HCT116 (cell line): ENCODE data around the gene PMEPA1.

Source experiments
- EZH2 ChIP-seq: fragments of 200-600 bp; sonication (generic); IDR thresholded peaks from 2 replicates; pipeline ENCODE4 v1.6.1; 2017; ENCODE audit warnings: antibody characterized with exemption, mixed run types
- FOSL1 ChIP-seq: IDR thresholded peaks from 2 replicates; pipeline ENCODE4 v1.6.1; 2012; ENCODE audit warnings: low read depth
- POLR2A ChIP-seq: IDR thresholded peaks from 2 replicates; pipeline ENCODE4 v1.7.0; 2011; ENCODE audit warnings: borderline replicate concordance; ENCODE audit not compliant: insufficient read depth, insufficient read length; ENCODE audit errors: extremely low read depth
- POLR2AphosphoS5 ChIP-seq: IDR thresholded peaks from 2 replicates; pipeline ENCODE4 v1.6.1; 2011; ENCODE audit warnings: mild to moderate bottlenecking, low read depth, low read length, moderate library complexity
- SIN3A ChIP-seq: IDR thresholded peaks from 2 replicates; pipeline ENCODE4 v1.6.1; 2012; ENCODE audit warnings: low read depth
- YY1 ChIP-seq: IDR thresholded peaks from 2 replicates; pipeline ENCODE4 v1.6.1; 2011; ENCODE audit warnings: low read length, low read depth, moderate library complexity, mild to moderate bottlenecking; ENCODE audit not compliant: insufficient replicate concordance; ENCODE audit errors: extremely low read depth
- TF ChIP-seq, protein P1 (sequence below): IDR thresholded peaks from 2 replicates; pipeline ENCODE4 v1.6.1; 2012; ENCODE audit warnings: low read depth
- TF ChIP-seq, protein P2 (sequence below): IDR thresholded peaks from 2 replicates; pipeline ENCODE4 v1.6.1; 2012
- TF ChIP-seq, protein P3 (sequence below), 3 experiments: fragments of 200-600 bp in 1 of 3; sonication (generic) in 1 of 3; IDR thresholded peaks in 2 of 3; conservative IDR thresholded peaks in 1 of 3; 2 replicates each; pipeline ENCODE4 v1.5.1; 2012 to 2017; ENCODE audit warnings: low read depth in 2 of 3, low read length in 2 of 3, antibody characterized with exemption in 1 of 3, borderline replicate concordance in 1 of 3, control low read depth in 1 of 3, mild to moderate bottlenecking in 1 of 3, mixed read lengths in 1 of 3, mixed run types in 1 of 3, moderate library complexity in 1 of 3; ENCODE audit not compliant: insufficient read depth in 1 of 3

DNA sequence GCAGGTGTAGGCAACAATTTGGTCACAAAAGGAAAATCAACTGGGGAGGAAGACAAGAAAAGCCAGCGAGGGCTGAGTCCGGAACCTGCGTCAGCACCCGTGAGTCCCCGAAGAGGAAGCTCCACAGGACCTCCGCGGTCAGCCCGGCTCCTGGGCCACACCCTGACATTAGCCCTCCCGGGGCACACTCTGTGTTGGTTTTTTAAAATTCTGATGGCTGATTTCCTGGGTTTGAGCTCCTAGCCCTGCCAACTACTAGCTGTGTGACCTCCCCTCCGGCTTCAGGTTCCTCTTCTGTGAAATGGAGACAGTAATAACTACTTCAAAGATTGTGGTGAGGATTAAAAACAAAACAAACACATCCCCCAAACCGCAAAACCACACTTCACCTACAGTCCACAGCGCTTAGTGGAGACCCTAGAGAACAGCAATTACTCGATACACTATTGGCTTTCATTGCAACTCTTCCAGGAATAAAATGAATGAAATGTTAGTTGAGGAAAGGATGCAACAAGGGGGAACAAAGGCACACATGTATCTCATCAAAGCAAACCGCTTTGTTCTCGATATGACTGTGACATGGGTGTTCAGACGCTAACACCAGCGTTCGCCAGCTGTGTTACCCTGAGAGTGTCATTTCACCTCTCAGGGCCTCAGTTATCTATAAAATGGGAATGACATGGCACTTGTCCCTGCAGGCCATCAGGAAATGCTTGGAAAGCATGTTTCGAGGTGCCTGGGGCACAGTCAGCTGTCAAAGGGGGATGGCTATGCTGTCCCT lies 90.6 kb downstream of the PMEPA1 start:
- TF ChIP-seq EZH2 (no peak), YY1 (no peak), FOSL1 (no peak), POLR2A (no peak), POLR2AphosphoS5 (no peak), SIN3A (no peak)
- TF ChIP-seq, protein P1, sequence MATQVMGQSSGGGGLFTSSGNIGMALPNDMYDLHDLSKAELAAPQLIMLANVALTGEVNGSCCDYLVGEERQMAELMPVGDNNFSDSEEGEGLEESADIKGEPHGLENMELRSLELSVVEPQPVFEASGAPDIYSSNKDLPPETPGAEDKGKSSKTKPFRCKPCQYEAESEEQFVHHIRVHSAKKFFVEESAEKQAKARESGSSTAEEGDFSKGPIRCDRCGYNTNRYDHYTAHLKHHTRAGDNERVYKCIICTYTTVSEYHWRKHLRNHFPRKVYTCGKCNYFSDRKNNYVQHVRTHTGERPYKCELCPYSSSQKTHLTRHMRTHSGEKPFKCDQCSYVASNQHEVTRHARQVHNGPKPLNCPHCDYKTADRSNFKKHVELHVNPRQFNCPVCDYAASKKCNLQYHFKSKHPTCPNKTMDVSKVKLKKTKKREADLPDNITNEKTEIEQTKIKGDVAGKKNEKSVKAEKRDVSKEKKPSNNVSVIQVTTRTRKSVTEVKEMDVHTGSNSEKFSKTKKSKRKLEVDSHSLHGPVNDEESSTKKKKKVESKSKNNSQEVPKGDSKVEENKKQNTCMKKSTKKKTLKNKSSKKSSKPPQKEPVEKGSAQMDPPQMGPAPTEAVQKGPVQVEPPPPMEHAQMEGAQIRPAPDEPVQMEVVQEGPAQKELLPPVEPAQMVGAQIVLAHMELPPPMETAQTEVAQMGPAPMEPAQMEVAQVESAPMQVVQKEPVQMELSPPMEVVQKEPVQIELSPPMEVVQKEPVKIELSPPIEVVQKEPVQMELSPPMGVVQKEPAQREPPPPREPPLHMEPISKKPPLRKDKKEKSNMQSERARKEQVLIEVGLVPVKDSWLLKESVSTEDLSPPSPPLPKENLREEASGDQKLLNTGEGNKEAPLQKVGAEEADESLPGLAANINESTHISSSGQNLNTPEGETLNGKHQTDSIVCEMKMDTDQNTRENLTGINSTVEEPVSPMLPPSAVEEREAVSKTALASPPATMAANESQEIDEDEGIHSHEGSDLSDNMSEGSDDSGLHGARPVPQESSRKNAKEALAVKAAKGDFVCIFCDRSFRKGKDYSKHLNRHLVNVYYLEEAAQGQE = no peak
- TF ChIP-seq, protein P2, sequence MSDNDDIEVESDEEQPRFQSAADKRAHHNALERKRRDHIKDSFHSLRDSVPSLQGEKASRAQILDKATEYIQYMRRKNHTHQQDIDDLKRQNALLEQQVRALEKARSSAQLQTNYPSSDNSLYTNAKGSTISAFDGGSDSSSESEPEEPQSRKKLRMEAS = no peak
- TF ChIP-seq, protein P3, sequence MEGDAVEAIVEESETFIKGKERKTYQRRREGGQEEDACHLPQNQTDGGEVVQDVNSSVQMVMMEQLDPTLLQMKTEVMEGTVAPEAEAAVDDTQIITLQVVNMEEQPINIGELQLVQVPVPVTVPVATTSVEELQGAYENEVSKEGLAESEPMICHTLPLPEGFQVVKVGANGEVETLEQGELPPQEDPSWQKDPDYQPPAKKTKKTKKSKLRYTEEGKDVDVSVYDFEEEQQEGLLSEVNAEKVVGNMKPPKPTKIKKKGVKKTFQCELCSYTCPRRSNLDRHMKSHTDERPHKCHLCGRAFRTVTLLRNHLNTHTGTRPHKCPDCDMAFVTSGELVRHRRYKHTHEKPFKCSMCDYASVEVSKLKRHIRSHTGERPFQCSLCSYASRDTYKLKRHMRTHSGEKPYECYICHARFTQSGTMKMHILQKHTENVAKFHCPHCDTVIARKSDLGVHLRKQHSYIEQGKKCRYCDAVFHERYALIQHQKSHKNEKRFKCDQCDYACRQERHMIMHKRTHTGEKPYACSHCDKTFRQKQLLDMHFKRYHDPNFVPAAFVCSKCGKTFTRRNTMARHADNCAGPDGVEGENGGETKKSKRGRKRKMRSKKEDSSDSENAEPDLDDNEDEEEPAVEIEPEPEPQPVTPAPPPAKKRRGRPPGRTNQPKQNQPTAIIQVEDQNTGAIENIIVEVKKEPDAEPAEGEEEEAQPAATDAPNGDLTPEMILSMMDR (IDR thresholded peaks at IDR 0.05 in 2 of 3, conservative IDR thresholded peaks at IDR 0.05 in 1 of 3; ENCODE audit: borderline replicate concordance in 1 of 3, insufficient read depth in 1 of 3, low read depth in 2 of 3, low read length in 2 of 3) = no peak
